HG03565 (cell line): ENCODE results near the gene LPP.

Experiments
- ATAC-seq: cut with Tn5 transposase; IDR thresholded peaks from one replicate; pipeline ENCODE4 v1.9.1; 2021; ENCODE audit warnings: mild to moderate bottlenecking, moderate library complexity; ENCODE audit not compliant: unreplicated experiment

LPP gene

GRCh38 chr3:188798556-188799145 is 644.7 kb downstream of the LPP start:
- ATAC-seq = no peak

- no peak for ATAC-seq
Measured at GRCh38 chr3:188801393-188801792, 647.4 kb downstream of the LPP start.

- ATAC-seq = no peak
Measured at GRCh38 chr3:188802645-188803044, 648.7 kb downstream of the LPP start.

GRCh38 chr3:188807006-188807405 is 653.0 kb downstream of the LPP start:
- ATAC-seq = no peak

- ATAC-seq = no peak
Measured at GRCh38 chr3:188812198-188812597, 658.2 kb downstream of the LPP start.

- no peak for ATAC-seq
Measured at GRCh38 chr3:188814581-188814980, 660.6 kb downstream of the LPP start.

GRCh38 chr3:188817103-188817934 is 663.4 kb downstream of the LPP start:
- ATAC-seq = no peak

GRCh38 chr3:188817935-188818269 is 663.9 kb downstream of the LPP start:
- no peak for ATAC-seq

GRCh38 chr3:188818282-188818681 is 664.3 kb downstream of the LPP start:
- ATAC-seq = no peak

- ATAC-seq = no peak
Measured at GRCh38 chr3:188819939-188820338, 666.0 kb downstream of the LPP start.

GRCh38 chr3:188822004-188822403 is 668.0 kb downstream of the LPP start:
- no peak for ATAC-seq

GRCh38 chr3:188822411-188822810 is 668.5 kb downstream of the LPP start:
- ATAC-seq = no peak

- no peak for ATAC-seq
Measured at GRCh38 chr3:188824566-188824965, 670.6 kb downstream of the LPP start.

GRCh38 chr3:188825901-188826300 is 671.9 kb downstream of the LPP start:
- ATAC-seq = no peak

- ATAC-seq = no peak
Measured at GRCh38 chr3:188826574-188826973, 672.6 kb downstream of the LPP start.

- ATAC-seq = no peak
Measured at GRCh38 chr3:188827103-188827502, 673.1 kb downstream of the LPP start.

- no peak for ATAC-seq
Measured at GRCh38 chr3:188827576-188827975, 673.6 kb downstream of the LPP start.

GRCh38 chr3:188829130-188829529 is 675.2 kb downstream of the LPP start:
- no peak for ATAC-seq

GRCh38 chr3:188829576-188829975 is 675.6 kb downstream of the LPP start:
- ATAC-seq = no peak

GRCh38 chr3:188830893-188831292 is 676.9 kb downstream of the LPP start:
- ATAC-seq = no peak

- no peak for ATAC-seq
Measured at GRCh38 chr3:188832146-188832545, 678.2 kb downstream of the LPP start.

GRCh38 chr3:188832961-188833721 is 679.2 kb downstream of the LPP start:
- no peak for ATAC-seq
